NCI-H2107 treated with DMSO at 0.1 percent for 48 hours (cell line): ENCODE data around the gene SPDEF.

Source experiments
- DNase-seq: peaks from one replicate; lab custom pipeline; 2025; ENCODE audit not compliant: unreplicated experiment; lab: John Stamatoyannopoulos, UW

The SPDEF gene

GRCh38 chr6:34489207-34489805 is 66.8 kb downstream of the SPDEF start:
- no peak for DNase-seq
